Body of pancreas (tissue), 4 donors: Measurements from ENCODE around the gene ALOX5AP. TPM values are rescaled to one million over a fixed set of nuclear protein-coding genes. Genes with fewer than 3 reads are reported as not detected.

ENCODE experiments used
- ATAC-seq: fragments of 150-250 bp; one replicate; pipeline ENCODE4 v1.9.1; 2016
- DNase-seq, 4 donors: peaks; one replicate each; pipeline ENCODE4 v3.0.0-alpha.2; 2019
- H3K27ac ChIP-seq, 4 donors: fragments of 200-600 bp; sonication (generic); 1 replicate in 3 of 4; 2 replicates in 1 of 4; pipeline versions ENCODE4 v1.5.1 to v1.6.1; 2016 to 2019; ENCODE audit warnings: mild to moderate bottlenecking in 1 of 4, mixed read lengths in 1 of 4, moderate library complexity in 1 of 4
- H3K27me3 ChIP-seq, 2 donors: fragments of 200-600 bp; sonication (generic); one replicate each; pipeline ENCODE4 v1.6.0; 2016; ENCODE audit warnings: mild to moderate bottlenecking in 1 of 2
- H3K36me3 ChIP-seq, 2 donors: fragments of 200-600 bp; sonication (generic); replicated peaks in 1 of 2; 2 replicates each; pipeline ENCODE4 v1.5.1; 2016; ENCODE audit warnings: low read depth in 2 of 2; ENCODE audit not compliant: insufficient read depth in 1 of 2
- H3K4me1 ChIP-seq: fragments of 200-600 bp; sonication (generic); one replicate; pipeline ENCODE4 v1.6.0; 2016
- H3K4me3 ChIP-seq, 2 donors: fragments of 200-600 bp; sonication (generic); 1 replicate in 1 of 2; 2 replicates in 1 of 2; pipeline ENCODE4 v1.5.1; 2016 to 2019
- H3K9me3 ChIP-seq, 3 donors: fragments of 200-600 bp; sonication (generic); 1 replicate in 2 of 3; 2 replicates in 1 of 3; pipeline ENCODE4 v1.5.1; 2016
- POLR2A ChIP-seq, 3 donors: fragments of 450-650 bp; IDR thresholded peaks; one replicate each; pipeline ENCODE4 v1.6.1; 2016; ENCODE audit warnings: antibody characterized with exemption in 3 of 3, mild to moderate bottlenecking in 2 of 3
- WGBS, 2 donors: methylation state at CpG; one replicate each; pipeline ENCODE4 v1.1.5; 2017; 5-methylcytosine and 5-hydroxymethylcytosine counted together
- intact Hi-C: fragments of 100-400 bp; cut with DNase I; formaldehyde crosslinking; loops from one replicate; pipeline ENCODE4 v1.15.1; 2023
- total RNA-seq, 2 donors: library from RNA; depleted of rRNA; stranded (reverse); fragments of >200 nt; gene quantifications; one replicate each; pipeline ENCODE4 v1.1.0, GENCODE V29; 2016
- TF ChIP-seq, protein P1 (sequence below), 7 experiments: fragments of 450-650 bp in 4 of 7; fragments of 200-600 bp in 3 of 7; sonication (generic) in 3 of 7; IDR thresholded peaks; one replicate each; pipeline ENCODE4 v1.5.1; 2016 to 2019; ENCODE audit warnings: antibody characterized with exemption in 7 of 7

ALOX5AP gene
- total RNA-seq, 2 donors from 2014 or later, result 12.5 to 17.4 TPM

DNA sequence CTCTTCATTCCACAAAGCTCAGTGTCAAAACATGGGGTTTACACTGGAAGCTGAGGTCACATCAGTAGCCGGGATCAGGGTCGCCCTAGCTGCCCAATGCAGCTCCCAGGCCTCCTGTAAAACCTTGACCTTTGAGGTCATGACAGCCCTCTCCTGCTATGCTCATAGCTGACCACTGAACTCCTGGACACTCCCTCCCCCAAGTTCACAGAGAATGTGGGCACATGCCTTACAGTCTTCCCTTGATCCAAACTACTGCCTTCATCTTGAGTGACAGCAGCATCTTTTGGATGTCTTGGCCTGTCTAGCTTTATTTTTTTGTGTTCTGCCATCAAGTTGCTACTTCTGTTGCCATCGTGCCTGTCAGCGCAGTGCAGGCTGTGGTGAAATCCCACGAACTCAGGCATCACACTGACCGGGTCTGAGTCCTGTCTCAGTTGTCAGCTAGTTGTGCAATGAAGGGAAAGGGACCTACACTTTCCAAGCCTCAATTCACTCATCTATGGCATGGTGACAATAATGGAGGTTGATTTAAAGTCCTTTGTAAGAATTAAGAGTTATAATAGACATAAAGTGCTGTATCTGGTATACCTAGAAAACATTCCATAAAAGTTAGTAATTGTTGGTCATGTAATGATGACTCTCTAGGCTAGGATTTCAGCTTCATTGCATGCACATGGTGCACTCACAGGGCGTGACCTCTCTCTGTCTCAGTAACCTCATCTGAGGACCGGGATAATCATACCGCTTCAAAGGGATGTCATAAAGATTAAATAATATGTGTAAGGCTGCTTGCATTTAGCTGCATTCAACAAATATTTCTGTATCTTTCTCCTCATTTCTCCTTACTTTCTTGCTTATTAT is 16.4 kb upstream of the ALOX5AP start:
- ATAC-seq (no peak), DNase-seq (no peak)
- Histone ChIP-seq H3K4me3 (no peak overlapping the region), H3K9me3 (no peaks in the 10 kb centered on the region), H3K27me3 (no peaks in the 10 kb centered on the region), H3K4me1 (no peaks in the 10 kb centered on the region), H3K36me3 (no peaks in the 10 kb centered on the region), H3K27ac (no peak overlapping the region)
- intact Hi-C loops, result no loop called here
- no peak for TF ChIP-seq POLR2A (IDR thresholded peaks at IDR 0.05)
- TF ChIP-seq, protein P1, sequence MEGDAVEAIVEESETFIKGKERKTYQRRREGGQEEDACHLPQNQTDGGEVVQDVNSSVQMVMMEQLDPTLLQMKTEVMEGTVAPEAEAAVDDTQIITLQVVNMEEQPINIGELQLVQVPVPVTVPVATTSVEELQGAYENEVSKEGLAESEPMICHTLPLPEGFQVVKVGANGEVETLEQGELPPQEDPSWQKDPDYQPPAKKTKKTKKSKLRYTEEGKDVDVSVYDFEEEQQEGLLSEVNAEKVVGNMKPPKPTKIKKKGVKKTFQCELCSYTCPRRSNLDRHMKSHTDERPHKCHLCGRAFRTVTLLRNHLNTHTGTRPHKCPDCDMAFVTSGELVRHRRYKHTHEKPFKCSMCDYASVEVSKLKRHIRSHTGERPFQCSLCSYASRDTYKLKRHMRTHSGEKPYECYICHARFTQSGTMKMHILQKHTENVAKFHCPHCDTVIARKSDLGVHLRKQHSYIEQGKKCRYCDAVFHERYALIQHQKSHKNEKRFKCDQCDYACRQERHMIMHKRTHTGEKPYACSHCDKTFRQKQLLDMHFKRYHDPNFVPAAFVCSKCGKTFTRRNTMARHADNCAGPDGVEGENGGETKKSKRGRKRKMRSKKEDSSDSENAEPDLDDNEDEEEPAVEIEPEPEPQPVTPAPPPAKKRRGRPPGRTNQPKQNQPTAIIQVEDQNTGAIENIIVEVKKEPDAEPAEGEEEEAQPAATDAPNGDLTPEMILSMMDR (IDR thresholded peaks at IDR 0.05), result no peak
- 75 to 86% methylated on average over 9 of the region's 9 CpGs for WGBS, 2 donors

DNA sequence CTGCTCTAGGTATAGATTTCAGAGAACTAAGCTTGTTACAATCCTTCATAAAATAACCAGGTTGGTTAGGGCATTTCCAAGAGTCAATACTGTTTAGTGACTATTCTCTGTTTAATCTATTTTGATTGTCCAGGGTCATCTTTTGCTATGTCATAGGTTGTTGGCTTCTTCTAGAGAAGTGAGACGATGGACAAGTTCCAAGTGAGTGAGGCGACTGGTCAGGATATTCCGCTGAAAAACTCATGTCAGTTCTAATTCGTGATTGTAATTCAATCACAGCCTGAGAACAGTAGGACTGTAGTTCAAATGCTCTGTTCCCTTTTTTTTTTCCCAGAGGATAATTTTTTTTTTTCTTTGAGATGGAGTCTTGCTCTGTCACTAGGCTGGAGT is 15.8 kb upstream of the ALOX5AP start:
- Histone ChIP-seq H3K27ac (no peak overlapping the region), H3K27me3 (no peaks in the 10 kb centered on the region), H3K4me3 (no peak overlapping the region), H3K9me3 (no peaks in the 10 kb centered on the region), H3K4me1 (no peaks in the 10 kb centered on the region), H3K36me3 (no peaks in the 10 kb centered on the region)
- TF ChIP-seq, protein P1 (IDR thresholded peaks at IDR 0.05), result no peak
- TF ChIP-seq POLR2A (IDR thresholded peaks at IDR 0.05), result no peak
- 73 to 84% methylated on average over 4 of the region's 4 CpGs for WGBS, 2 donors
- ATAC-seq, result no peak
- DNase-seq, result no peak
- intact Hi-C loops, result no loop called here

DNA sequence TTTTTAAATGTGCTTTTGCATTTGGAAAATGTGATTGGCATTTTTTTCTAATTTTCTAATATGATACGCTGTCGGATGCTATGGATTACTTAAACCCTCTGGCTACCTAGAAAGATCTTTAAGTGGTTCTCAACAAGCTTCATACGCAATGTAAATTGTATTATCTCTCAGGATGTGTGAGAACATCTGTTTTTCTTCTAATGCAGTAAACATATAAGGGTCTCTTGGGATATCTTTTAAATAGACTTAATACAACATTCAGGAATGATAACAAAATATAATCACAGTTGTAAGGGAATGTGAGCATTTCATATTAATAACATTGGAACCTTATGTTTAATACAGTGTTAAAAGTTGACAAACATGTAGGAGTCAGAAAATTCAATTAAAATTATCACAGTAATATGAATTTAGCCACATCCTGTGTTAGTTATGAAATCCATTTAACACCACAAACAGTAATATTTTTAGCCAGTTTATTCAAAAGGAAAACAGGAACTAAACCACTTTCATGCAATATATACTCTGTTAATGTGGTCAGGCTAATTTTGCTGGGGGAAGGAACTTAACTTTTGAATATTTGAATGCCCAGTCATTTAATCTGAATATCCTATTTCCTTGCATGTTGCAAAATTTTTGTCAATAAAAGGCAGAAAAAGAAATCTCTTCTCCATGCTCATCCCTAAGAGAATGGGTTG is 15.0 kb upstream of the ALOX5AP start:
- DNase-seq, result no peak
- H3K36me3 ChIP-seq, result no peaks in the 10 kb centered on the region
- WGBS, 2 donors, result 82 to 84% methylated on average over 3 of the region's 3 CpGs
- no peaks in the 10 kb centered on the region for H3K27me3 ChIP-seq
- no peak for ATAC-seq
- H3K4me1 ChIP-seq, result no peaks in the 10 kb centered on the region
- H3K27ac ChIP-seq, result no peak overlapping the region
- TF ChIP-seq POLR2A (IDR thresholded peaks at IDR 0.05), result no peak
- TF ChIP-seq, protein P1 (IDR thresholded peaks at IDR 0.05), result no peak
- H3K9me3 ChIP-seq, result no peaks in the 10 kb centered on the region
- intact Hi-C loops, result no loop called here
- no peak overlapping the region for H3K4me3 ChIP-seq

DNA sequence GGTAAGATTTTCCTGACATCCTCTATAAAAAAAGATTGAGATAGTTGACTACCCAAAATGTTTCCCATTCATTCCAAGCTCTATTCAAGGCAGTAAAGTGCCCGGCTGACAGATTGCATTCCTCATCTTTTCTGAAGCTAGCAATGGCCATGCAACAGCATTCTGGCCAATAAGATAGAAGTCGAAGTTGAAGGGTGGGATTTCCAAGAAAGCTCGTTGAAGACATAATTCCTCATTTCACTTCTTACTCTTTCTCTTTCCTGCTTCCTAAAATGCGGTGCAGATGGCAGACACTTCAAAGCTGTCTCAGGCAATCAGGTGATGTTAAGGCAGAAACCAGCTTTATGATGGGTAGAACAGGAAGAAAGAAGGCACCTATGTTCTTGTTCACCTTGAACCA is 13.4 kb upstream of the ALOX5AP start:
- Histone ChIP-seq H3K4me1 (no peaks in the 10 kb centered on the region), H3K27ac (no peak overlapping the region), H3K36me3 (no peaks in the 10 kb centered on the region), H3K4me3 (no peak overlapping the region), H3K9me3 (no peaks in the 10 kb centered on the region), H3K27me3 (no peaks in the 10 kb centered on the region)
- no peak for TF ChIP-seq POLR2A (IDR thresholded peaks at IDR 0.05)
- TF ChIP-seq, protein P1 (IDR thresholded peaks at IDR 0.05), result no peak
- ATAC-seq (no peak), DNase-seq (no peak)
- intact Hi-C loops, result no loop called here
- 71 to 85% methylated on average over 4 of the region's 4 CpGs for WGBS, 2 donors
